GM23338 (cell line): Measurements from ENCODE around the gene EFCAB6. TPM values are rescaled to one million over a fixed set of nuclear protein-coding genes. Genes with fewer than 3 reads are reported as not detected.

Experiments used
- CREB1 ChIP-seq: fragments of 250-450 bp; sonication (Bioruptor Pico); IDR thresholded peaks from 2 replicates; pipeline ENCODE4 v1.5.0; 2020; ENCODE audit warnings: low read depth, mild to moderate bottlenecking, moderate library complexity
- EZH2 ChIP-seq: fragments of 200-600 bp; sonication (generic); IDR thresholded peaks from one replicate; pipeline ENCODE4 v1.8.0; 2017; ENCODE audit warnings: antibody characterized with exemption, mild to moderate bottlenecking, low read depth; ENCODE audit not compliant: unreplicated experiment
- JUNB ChIP-seq: IDR thresholded peaks from one replicate; pipeline ENCODE4 v1.6.1; 2016; ENCODE audit warnings: antibody characterized with exemption; ENCODE audit not compliant: unreplicated experiment
- STAT1 ChIP-seq: IDR thresholded peaks from one replicate; pipeline ENCODE4 v1.6.1; 2016; ENCODE audit warnings: antibody characterized with exemption; ENCODE audit not compliant: unreplicated experiment
- polyA plus RNA-seq: library from polyadenylated mRNA; unstranded; fragments of >200 nt; fragmentation: Nextera tagmentation; extraction: Ambion mirVana; gene quantifications from 2 replicates; pipeline ENCODE4 v1.2.1, GENCODE V29; 2016
- total RNA-seq: library from RNA; depleted of rRNA; stranded (reverse); fragments of >200 nt; shearing (Covaris generic); gene quantifications from 2 replicates; pipeline ENCODE4 v1.2.3, GENCODE V29; 2014
- TF ChIP-seq, protein P1 (sequence below): fragments of 250-450 bp; sonication (Bioruptor Pico); IDR thresholded peaks from 2 replicates; pipeline ENCODE4 v1.5.0; 2020; ENCODE audit warnings: mild to moderate bottlenecking, moderate library complexity
- TF ChIP-seq, protein P2 (sequence below): IDR thresholded peaks from one replicate; pipeline ENCODE4 v1.6.1; 2018; ENCODE audit warnings: antibody characterized with exemption; ENCODE audit not compliant: unreplicated experiment

Gene EFCAB6
- total and polyA plus RNA-seq, 2 experiments from 2014 or later, result 1.1 to 1.8 TPM

DNA sequence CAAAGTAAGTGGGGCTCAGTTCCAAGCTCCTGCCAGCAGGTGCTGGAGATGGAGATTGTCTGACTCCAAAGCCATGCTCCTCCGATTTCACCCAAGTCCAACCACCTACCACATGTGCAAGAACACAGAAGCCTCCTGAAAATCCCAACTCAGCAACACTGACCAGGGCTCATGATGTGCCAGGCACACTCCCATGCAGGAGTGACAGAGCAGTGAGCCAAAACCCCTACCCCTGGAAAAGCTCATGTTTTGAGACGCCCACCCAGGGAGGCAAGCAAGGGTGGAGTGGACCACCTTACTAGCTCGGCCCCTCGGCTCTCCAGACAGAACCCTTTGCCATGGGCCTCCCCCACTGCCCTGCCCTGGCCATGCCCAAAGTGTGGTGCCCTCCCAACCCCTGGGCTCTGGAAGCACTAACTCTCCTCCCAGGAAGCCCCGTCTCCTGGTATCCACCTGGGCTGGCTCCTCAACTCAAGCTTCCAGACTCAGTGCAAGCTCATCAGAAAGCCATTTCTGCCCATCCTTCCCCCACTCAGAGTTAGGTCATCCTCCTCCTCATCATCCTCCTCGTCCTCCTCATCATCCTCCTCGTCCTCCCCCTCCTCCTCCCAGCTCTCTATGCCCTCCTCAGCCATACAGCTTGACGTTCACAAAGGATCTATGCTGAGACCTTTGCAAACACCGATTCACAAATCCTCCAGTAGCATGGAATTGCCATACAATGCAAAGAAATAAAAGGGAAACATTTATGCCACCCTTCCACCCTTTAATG, 245.4 kb downstream of the EFCAB6 start (continued):
- TF ChIP-seq, protein P1, sequence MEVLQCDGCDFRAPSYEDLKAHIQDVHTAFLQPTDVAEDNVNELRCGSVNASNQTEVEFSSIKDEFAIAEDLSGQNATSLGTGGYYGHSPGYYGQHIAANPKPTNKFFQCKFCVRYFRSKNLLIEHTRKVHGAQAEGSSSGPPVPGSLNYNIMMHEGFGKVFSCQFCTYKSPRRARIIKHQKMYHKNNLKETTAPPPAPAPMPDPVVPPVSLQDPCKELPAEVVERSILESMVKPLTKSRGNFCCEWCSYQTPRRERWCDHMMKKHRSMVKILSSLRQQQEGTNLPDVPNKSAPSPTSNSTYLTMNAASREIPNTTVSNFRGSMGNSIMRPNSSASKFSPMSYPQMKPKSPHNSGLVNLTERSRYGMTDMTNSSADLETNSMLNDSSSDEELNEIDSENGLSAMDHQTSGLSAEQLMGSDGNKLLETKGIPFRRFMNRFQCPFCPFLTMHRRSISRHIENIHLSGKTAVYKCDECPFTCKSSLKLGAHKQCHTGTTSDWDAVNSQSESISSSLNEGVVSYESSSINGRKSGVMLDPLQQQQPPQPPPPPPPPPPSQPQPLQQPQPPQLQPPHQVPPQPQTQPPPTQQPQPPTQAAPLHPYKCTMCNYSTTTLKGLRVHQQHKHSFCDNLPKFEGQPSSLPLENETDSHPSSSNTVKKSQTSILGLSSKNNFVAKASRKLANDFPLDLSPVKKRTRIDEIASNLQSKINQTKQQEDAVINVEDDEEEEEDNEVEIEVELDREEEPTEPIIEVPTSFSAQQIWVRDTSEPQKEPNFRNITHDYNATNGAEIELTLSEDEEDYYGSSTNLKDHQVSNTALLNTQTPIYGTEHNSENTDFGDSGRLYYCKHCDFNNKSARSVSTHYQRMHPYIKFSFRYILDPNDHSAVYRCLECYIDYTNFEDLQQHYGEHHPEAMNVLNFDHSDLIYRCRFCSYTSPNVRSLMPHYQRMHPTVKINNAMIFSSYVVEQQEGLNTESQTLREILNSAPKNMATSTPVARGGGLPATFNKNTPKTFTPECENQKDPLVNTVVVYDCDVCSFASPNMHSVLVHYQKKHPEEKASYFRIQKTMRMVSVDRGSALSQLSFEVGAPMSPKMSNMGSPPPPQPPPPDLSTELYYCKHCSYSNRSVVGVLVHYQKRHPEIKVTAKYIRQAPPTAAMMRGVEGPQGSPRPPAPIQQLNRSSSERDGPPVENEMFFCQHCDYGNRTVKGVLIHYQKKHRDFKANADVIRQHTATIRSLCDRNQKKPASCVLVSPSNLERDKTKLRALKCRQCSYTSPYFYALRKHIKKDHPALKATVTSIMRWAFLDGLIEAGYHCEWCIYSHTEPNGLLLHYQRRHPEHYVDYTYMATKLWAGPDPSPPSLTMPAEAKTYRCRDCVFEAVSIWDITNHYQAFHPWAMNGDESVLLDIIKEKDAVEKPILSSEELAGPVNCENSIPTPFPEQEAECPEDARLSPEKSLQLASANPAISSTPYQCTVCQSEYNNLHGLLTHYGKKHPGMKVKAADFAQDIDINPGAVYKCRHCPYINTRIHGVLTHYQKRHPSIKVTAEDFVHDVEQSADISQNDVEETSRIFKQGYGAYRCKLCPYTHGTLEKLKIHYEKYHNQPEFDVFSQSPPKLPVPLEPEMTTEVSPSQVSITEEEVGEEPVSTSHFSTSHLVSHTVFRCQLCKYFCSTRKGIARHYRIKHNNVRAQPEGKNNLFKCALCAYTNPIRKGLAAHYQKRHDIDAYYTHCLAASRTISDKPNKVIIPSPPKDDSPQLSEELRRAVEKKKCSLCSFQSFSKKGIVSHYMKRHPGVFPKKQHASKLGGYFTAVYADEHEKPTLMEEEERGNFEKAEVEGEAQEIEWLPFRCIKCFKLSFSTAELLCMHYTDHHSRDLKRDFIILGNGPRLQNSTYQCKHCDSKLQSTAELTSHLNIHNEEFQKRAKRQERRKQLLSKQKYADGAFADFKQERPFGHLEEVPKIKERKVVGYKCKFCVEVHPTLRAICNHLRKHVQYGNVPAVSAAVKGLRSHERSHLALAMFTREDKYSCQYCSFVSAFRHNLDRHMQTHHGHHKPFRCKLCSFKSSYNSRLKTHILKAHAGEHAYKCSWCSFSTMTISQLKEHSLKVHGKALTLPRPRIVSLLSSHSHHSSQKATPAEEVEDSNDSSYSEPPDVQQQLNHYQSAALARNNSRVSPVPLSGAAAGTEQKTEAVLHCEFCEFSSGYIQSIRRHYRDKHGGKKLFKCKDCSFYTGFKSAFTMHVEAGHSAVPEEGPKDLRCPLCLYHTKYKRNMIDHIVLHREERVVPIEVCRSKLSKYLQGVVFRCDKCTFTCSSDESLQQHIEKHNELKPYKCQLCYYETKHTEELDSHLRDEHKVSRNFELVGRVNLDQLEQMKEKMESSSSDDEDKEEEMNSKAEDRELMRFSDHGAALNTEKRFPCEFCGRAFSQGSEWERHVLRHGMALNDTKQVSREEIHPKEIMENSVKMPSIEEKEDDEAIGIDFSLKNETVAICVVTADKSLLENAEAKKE (CRISPR knock-in tag), result no peak
- TF ChIP-seq EZH2 (no peak), JUNB (no peak), CREB1 (CRISPR knock-in tag) (no peak), STAT1 (no peak)
- TF ChIP-seq, protein P2, sequence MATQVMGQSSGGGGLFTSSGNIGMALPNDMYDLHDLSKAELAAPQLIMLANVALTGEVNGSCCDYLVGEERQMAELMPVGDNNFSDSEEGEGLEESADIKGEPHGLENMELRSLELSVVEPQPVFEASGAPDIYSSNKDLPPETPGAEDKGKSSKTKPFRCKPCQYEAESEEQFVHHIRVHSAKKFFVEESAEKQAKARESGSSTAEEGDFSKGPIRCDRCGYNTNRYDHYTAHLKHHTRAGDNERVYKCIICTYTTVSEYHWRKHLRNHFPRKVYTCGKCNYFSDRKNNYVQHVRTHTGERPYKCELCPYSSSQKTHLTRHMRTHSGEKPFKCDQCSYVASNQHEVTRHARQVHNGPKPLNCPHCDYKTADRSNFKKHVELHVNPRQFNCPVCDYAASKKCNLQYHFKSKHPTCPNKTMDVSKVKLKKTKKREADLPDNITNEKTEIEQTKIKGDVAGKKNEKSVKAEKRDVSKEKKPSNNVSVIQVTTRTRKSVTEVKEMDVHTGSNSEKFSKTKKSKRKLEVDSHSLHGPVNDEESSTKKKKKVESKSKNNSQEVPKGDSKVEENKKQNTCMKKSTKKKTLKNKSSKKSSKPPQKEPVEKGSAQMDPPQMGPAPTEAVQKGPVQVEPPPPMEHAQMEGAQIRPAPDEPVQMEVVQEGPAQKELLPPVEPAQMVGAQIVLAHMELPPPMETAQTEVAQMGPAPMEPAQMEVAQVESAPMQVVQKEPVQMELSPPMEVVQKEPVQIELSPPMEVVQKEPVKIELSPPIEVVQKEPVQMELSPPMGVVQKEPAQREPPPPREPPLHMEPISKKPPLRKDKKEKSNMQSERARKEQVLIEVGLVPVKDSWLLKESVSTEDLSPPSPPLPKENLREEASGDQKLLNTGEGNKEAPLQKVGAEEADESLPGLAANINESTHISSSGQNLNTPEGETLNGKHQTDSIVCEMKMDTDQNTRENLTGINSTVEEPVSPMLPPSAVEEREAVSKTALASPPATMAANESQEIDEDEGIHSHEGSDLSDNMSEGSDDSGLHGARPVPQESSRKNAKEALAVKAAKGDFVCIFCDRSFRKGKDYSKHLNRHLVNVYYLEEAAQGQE, result no peak
